GM10266 (cell line): Measurements from ENCODE around the gene FOXP1.

Source experiments
- DNase-seq: peaks from one replicate; pipeline ENCODE4 v3.0.0; 2012; ENCODE audit errors: extremely low spot score
- CTCF ChIP-seq: IDR thresholded peaks from 2 replicates; pipeline ENCODE4 v1.5.1; 2012; ENCODE audit warnings: mild to moderate bottlenecking, low read depth; ENCODE audit not compliant: control insufficient read depth, insufficient read depth; ENCODE audit errors: missing control alignments

The FOXP1 gene

GRCh38 chr3:71146673-71147072 is 436.9 kb downstream of the FOXP1 start:
- no peak for TF ChIP-seq CTCF
- DNase-seq: no peak

- no peak for TF ChIP-seq CTCF
- DNase-seq: no peak
These were observed 437.6 kb downstream of the FOXP1 start for GRCh38 chr3:71145954-71146353.

GRCh38 chr3:71144525-71145253 is 438.8 kb downstream of the FOXP1 start:
- DNase-seq: no peak
- no peak for TF ChIP-seq CTCF

- no peak for DNase-seq
- TF ChIP-seq CTCF: no peak
These were observed 440.0 kb downstream of the FOXP1 start for GRCh38 chr3:71143493-71143892.

- TF ChIP-seq CTCF: no peak
- no peak for DNase-seq
These were observed 440.9 kb downstream of the FOXP1 start for GRCh38 chr3:71142441-71143161.

- TF ChIP-seq CTCF: no peak
- DNase-seq: no peak
These were observed 443.1 kb downstream of the FOXP1 start for GRCh38 chr3:71140477-71140876.

- DNase-seq: no peak
These were observed 444.0 kb downstream of the FOXP1 start for GRCh38 chr3:71139496-71139895.

More at GRCh38 chr3:71139496-71139895, 444.0 kb downstream of the FOXP1 start:
- TF ChIP-seq CTCF: no peak
